Neutrophil (primary cell): ENCODE results near the gene CEP112.

ENCODE experiments used
- H3K27ac ChIP-seq: fragments of 200-600 bp; sonication (generic); 2 replicates; pipeline ENCODE4 v1.5.1; 2016; ENCODE audit warnings: mild to moderate bottlenecking, moderate library complexity
- H3K27me3 ChIP-seq: fragments of 200-600 bp; sonication (generic); 2 replicates; pipeline ENCODE4 v1.6.0; 2016; ENCODE audit warnings: mild to moderate bottlenecking
- H3K36me3 ChIP-seq: fragments of 200-600 bp; sonication (generic); 2 replicates; pipeline ENCODE4 v1.5.1; 2017
- H3K4me1 ChIP-seq, 2 experiments: fragments of 200-600 bp in 1 of 2; sonication (generic) in 1 of 2; 1 replicate in 1 of 2; 2 replicates in 1 of 2; pipeline versions ENCODE4 v1.5.1 to v1.6.1; 2013 to 2016; ENCODE audit warnings: low read depth in 1 of 2, low read length in 1 of 2, mild to moderate bottlenecking in 1 of 2, moderate library complexity in 1 of 2; ENCODE audit not compliant: control insufficient read depth in 1 of 2, insufficient read depth in 1 of 2
- H3K4me3 ChIP-seq, 2 experiments: fragments of 200-600 bp in 1 of 2; sonication (generic) in 1 of 2; 1 replicate in 1 of 2; 2 replicates in 1 of 2; pipeline ENCODE4 v1.5.1; 2013 to 2016; ENCODE audit warnings: low read depth in 1 of 2, low read length in 1 of 2, mild to moderate bottlenecking in 1 of 2, moderate library complexity in 1 of 2
- H3K9me3 ChIP-seq: fragments of 200-600 bp; sonication (generic); 2 replicates; pipeline ENCODE4 v1.5.1; 2016
- TF ChIP-seq, protein P1 (sequence below): fragments of 200-600 bp; sonication (generic); IDR thresholded peaks from 2 replicates; pipeline ENCODE4 v1.5.1; 2016; ENCODE audit warnings: antibody characterized with exemption

CEP112 gene

DNA sequence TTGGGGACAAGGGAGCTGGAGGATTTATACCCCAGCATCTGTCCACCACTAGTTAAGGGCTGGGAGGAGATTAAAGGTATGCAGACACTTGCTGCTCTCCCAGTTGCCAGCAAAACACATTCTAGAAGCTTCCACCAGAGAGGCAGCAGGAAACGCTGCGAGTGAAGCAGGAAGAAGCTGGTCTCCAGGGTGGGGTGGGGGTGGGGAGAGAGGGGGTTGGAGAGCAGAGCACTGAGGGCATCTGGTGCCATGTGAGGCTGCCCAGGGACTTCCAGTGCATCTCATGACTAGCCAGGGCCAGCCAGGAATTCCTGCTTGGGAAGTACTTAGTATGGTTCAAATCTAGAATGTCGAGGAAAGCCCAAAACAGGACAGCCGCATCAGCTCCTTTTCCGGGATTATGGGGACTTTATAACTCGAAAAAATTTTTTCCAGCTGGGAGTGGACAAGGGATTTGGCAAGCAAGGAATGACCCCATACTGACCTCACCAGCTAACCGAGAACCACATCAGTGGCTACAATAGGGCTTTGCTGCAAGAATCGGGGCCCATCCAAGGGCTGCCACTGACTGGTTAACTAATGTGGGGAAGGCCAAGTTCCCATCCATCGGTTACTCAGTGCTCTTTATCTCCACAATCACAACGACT lies 604.3 kb downstream of the CEP112 start:
- no peaks in the 10 kb centered on the region for H3K9me3 ChIP-seq
- H3K36me3 ChIP-seq, result no peaks in the 10 kb centered on the region
- no peaks in the 10 kb centered on the region for H3K4me1 ChIP-seq
- H3K27me3 ChIP-seq, result peaks cover 5% of the 10 kb centered on the region
- H3K4me3 ChIP-seq, result no peak overlapping the region
- TF ChIP-seq, protein P1, sequence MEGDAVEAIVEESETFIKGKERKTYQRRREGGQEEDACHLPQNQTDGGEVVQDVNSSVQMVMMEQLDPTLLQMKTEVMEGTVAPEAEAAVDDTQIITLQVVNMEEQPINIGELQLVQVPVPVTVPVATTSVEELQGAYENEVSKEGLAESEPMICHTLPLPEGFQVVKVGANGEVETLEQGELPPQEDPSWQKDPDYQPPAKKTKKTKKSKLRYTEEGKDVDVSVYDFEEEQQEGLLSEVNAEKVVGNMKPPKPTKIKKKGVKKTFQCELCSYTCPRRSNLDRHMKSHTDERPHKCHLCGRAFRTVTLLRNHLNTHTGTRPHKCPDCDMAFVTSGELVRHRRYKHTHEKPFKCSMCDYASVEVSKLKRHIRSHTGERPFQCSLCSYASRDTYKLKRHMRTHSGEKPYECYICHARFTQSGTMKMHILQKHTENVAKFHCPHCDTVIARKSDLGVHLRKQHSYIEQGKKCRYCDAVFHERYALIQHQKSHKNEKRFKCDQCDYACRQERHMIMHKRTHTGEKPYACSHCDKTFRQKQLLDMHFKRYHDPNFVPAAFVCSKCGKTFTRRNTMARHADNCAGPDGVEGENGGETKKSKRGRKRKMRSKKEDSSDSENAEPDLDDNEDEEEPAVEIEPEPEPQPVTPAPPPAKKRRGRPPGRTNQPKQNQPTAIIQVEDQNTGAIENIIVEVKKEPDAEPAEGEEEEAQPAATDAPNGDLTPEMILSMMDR, result no peak
- H3K27ac ChIP-seq, result no peak overlapping the region

DNA sequence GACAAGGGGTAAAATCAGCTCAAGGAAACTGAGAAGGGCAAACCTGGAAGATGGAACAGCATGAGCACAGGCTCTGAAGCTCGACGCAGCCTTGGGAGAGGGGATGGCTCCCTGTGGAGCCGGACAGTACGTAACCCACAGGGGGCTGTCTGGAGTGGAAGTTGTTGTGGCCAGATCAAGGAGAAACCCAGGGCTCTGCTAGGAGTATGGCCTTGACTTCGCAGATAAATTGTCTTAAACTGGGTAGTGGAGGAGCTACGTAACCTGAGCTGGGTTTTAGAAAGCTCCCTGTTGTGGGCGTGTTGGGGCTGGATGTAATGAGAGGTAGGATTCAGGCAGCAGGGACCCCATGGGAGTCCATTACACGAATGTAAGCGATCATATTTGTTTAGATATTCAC lies 605.0 kb downstream of the CEP112 start:
- H3K36me3 ChIP-seq, result no peaks in the 10 kb centered on the region
- H3K27me3 ChIP-seq, result no peaks in the 10 kb centered on the region
- H3K27ac ChIP-seq, result no peak overlapping the region
- H3K9me3 ChIP-seq, result no peaks in the 10 kb centered on the region
- no peak overlapping the region for H3K4me3 ChIP-seq
- TF ChIP-seq, protein P1, result no peak
- no peaks in the 10 kb centered on the region for H3K4me1 ChIP-seq
